H1 (cell line): Measurements from ENCODE around the gene FAM47C. TPM values are rescaled to one million over a fixed set of nuclear protein-coding genes. Genes with fewer than 3 reads are reported as not detected.
"Not testable (repeated sequence)": the region's sequence is repeated elsewhere in the genome, so short reads cannot be mapped to it uniquely, and the experiment has no call there.

Experiments
- CTCF ChIA-PET: fragments of 300-600 bp; sonication (Branson Sonifier 250); formaldehyde crosslinking; loops from one replicate; lab custom pipeline; 2021; ENCODE audit not compliant: partially characterized antibody; lab: Charles Lee
- POLR2A ChIA-PET: fragments of 300-600 bp; sonication (Branson Sonifier 250); formaldehyde crosslinking; loops from one replicate; lab custom pipeline; 2021; ENCODE audit warnings: inconsistent platforms; ENCODE audit not compliant: partially characterized antibody; lab: Charles Lee
- DNase-seq, 2 experiments: peaks; one replicate each; pipeline versions ENCODE4 v3.0.0 to v3.0.0-alpha.2; 2010 to 2022; ENCODE audit warnings: low spot score in 2 of 2, low read depth in 1 of 2, mixed read lengths in 1 of 2
- FAIRE-seq: peaks from 2 replicates; lab custom pipeline; 2011; peaks lifted over from hg19 to GRCh38; lab: Jason Lieb, UNC
- H2AFZ ChIP-seq: 2 replicates; pipeline ENCODE4 v1.8.1; 2012; ENCODE audit warnings: low read length, inconsistent platforms
- H2AK5ac ChIP-seq: 2 replicates; pipeline ENCODE4 v1.6.1; 2013; ENCODE audit warnings: low read depth, low read length
- H2BK120ac ChIP-seq: replicated peaks from 2 replicates; pipeline ENCODE3; 2013; ENCODE audit warnings: low read depth, low read length, inconsistent platforms
- H2BK12ac ChIP-seq: 2 replicates; pipeline ENCODE4 v1.6.1; 2013; ENCODE audit warnings: low read depth, low read length
- H2BK15ac ChIP-seq: 2 replicates; pipeline ENCODE4 v1.6.1; 2013; ENCODE audit warnings: low read length
- H2BK20ac ChIP-seq: 2 replicates; pipeline ENCODE4 v1.6.1; 2013; ENCODE audit warnings: low read length
- H2BK5ac ChIP-seq: 2 replicates; pipeline ENCODE4 v1.6.1; 2013; ENCODE audit warnings: low read depth, low read length
- H3K14ac ChIP-seq: 2 replicates; pipeline ENCODE4 v1.6.1; 2013; ENCODE audit warnings: inconsistent platforms; ENCODE audit not compliant: insufficient read length
- H3K18ac ChIP-seq: 2 replicates; pipeline ENCODE4 v1.6.1; 2013; ENCODE audit warnings: low read length; ENCODE audit errors: extremely low read depth
- H3K23ac ChIP-seq: 2 replicates; pipeline ENCODE4 v1.6.1; 2013; ENCODE audit warnings: inconsistent platforms; ENCODE audit not compliant: insufficient read length
- H3K23me2 ChIP-seq: 2 replicates; pipeline ENCODE4 v1.6.1; 2013; ENCODE audit warnings: low read depth, low read length
- H3K27ac ChIP-seq: 2 replicates; pipeline ENCODE4 v1.6.1; 2011; ENCODE audit warnings: low read depth, low read length, inconsistent platforms
- H3K27me3 ChIP-seq, 4 experiments: replicated peaks in 1 of 4; 1 replicate in 1 of 4; 2 replicates in 3 of 4; pipeline versions ENCODE4 v1.6.1 to v1.8.1; 2011 to 2013; ENCODE audit warnings: low read length in 3 of 4, mild to moderate bottlenecking in 3 of 4, inconsistent platforms in 2 of 4, mixed read lengths in 2 of 4, moderate library complexity in 1 of 4; ENCODE audit not compliant: control insufficient read depth in 3 of 4, insufficient read depth in 3 of 4; ENCODE audit errors: extremely low read depth in 1 of 4
- H3K36me3 ChIP-seq, 4 experiments: 2 replicates each; pipeline versions ENCODE4 v1.6.1 to v1.8.1; 2011 to 2013; ENCODE audit warnings: mild to moderate bottlenecking in 4 of 4, low read length in 3 of 4, moderate library complexity in 2 of 4, control low read depth in 1 of 4, inconsistent platforms in 1 of 4; ENCODE audit not compliant: insufficient read depth in 4 of 4, control insufficient read depth in 2 of 4
- H3K4ac ChIP-seq: replicated peaks from 2 replicates; pipeline ENCODE3; 2013; ENCODE audit warnings: low read length, low read depth, mixed read lengths, inconsistent platforms; ENCODE audit not compliant: insufficient read length
- H3K4me1 ChIP-seq, 4 experiments: replicated peaks in 1 of 4; 1 replicate in 1 of 4; 2 replicates in 3 of 4; pipeline versions ENCODE4 v1.6.1 to v1.8.1; 2011 to 2013; ENCODE audit warnings: low read length in 3 of 4, inconsistent platforms in 2 of 4, mixed read lengths in 1 of 4; ENCODE audit not compliant: insufficient read depth in 4 of 4, control insufficient read depth in 3 of 4
- H3K4me2 ChIP-seq, 2 experiments: 2 replicates each; pipeline versions ENCODE4 v1.6.1 to v1.8.1; 2011 to 2013; ENCODE audit warnings: low read depth in 2 of 2, low read length in 2 of 2, control low read depth in 1 of 2, inconsistent platforms in 1 of 2, mild to moderate bottlenecking in 1 of 2; ENCODE audit not compliant: insufficient read depth in 1 of 2
- H3K4me3 ChIP-seq, 4 experiments: fragments of 200-600, 300-600 bp in 1 of 4; sonication (generic), shearing (Covaris generic), sonication (Bioruptor Twin) in 1 of 4; 2 replicates each; pipeline versions ENCODE4 v1.5.1 to v1.8.1; 2011 to 2016; ENCODE audit warnings: low read length in 4 of 4, low read depth in 3 of 4, control low read depth in 2 of 4, inconsistent platforms in 2 of 4, mild to moderate bottlenecking in 2 of 4, mixed read lengths in 1 of 4, moderate library complexity in 1 of 4; ENCODE audit not compliant: insufficient read depth in 2 of 4; ENCODE audit errors: extremely low read depth in 1 of 4
- H3K56ac ChIP-seq: replicated peaks from 2 replicates; pipeline ENCODE3; 2013; ENCODE audit warnings: low read depth, mild to moderate bottlenecking, mixed read lengths, low read length, inconsistent platforms; ENCODE audit not compliant: insufficient read length
- H3K79me1 ChIP-seq: 2 replicates; pipeline ENCODE4 v1.6.1; 2013; ENCODE audit warnings: low read depth, low read length, control low read depth
- H3K79me2 ChIP-seq, 2 experiments: 2 replicates each; pipeline versions ENCODE4 v1.6.1 to v1.8.1; 2012 to 2013; ENCODE audit warnings: low read length in 2 of 2, mild to moderate bottlenecking in 2 of 2, inconsistent platforms in 1 of 2; ENCODE audit not compliant: insufficient read depth in 2 of 2, control insufficient read depth in 1 of 2
- H3K9ac ChIP-seq, 4 experiments: replicated peaks in 1 of 4; 1 replicate in 1 of 4; 2 replicates in 3 of 4; pipeline versions ENCODE4 v1.6.1 to v1.8.1; 2011 to 2013; ENCODE audit warnings: low read depth in 3 of 4, low read length in 3 of 4, control low read depth in 2 of 4, mild to moderate bottlenecking in 2 of 4, moderate library complexity in 2 of 4, inconsistent platforms in 1 of 4; ENCODE audit errors: extremely low read depth in 1 of 4
- H3K9me3 ChIP-seq, 2 experiments: 2 replicates each; pipeline versions ENCODE4 v1.6.1 to v1.8.1; 2012 to 2013; ENCODE audit warnings: mild to moderate bottlenecking in 2 of 2, moderate library complexity in 2 of 2, control low read depth in 1 of 2, inconsistent platforms in 1 of 2, low read depth in 1 of 2, low read length in 1 of 2, mixed read lengths in 1 of 2; ENCODE audit not compliant: insufficient read depth in 2 of 2
- H4K20me1 ChIP-seq, 2 experiments: replicated peaks in 1 of 2; 2 replicates each; pipeline versions ENCODE3 to v1.8.1; 2011 to 2013; ENCODE audit warnings: inconsistent platforms in 2 of 2, low read length in 2 of 2, mild to moderate bottlenecking in 1 of 2; ENCODE audit not compliant: insufficient read depth in 2 of 2, control insufficient read depth in 1 of 2
- H4K5ac ChIP-seq: 2 replicates; pipeline ENCODE4 v1.6.1; 2013; ENCODE audit warnings: low read length, low read depth, mixed read lengths, inconsistent platforms; ENCODE audit not compliant: insufficient read length
- H4K8ac ChIP-seq: 2 replicates; pipeline ENCODE4 v1.8.0; 2013; ENCODE audit warnings: mild to moderate bottlenecking, moderate library complexity, low read length, inconsistent platforms; ENCODE audit not compliant: insufficient read depth; ENCODE audit errors: extremely low read depth
- H4K91ac ChIP-seq: replicated peaks from 2 replicates; pipeline ENCODE3; 2013; ENCODE audit warnings: low read length, mixed read lengths, inconsistent platforms; ENCODE audit not compliant: insufficient read length
- WGBS, 2 experiments: shearing (Covaris generic) in 1 of 2; methylation state at CpG; one replicate each; pipeline versions ENCODE4 v1.1.6 to v1.1.7; 2013 to 2015; ENCODE audit warnings: low lambda C conversion rate in 2 of 2, mixed read lengths in 2 of 2, inconsistent platforms in 1 of 2, low coverage in 1 of 2, missing lambda C conversion rate in 1 of 2; ENCODE audit not compliant: insufficient replicate concordance in 2 of 2, insufficient coverage in 1 of 2, insufficient read length in 1 of 2; ENCODE audit errors: extremely low coverage in 1 of 2, missing lambda C conversion rate in 1 of 2; 5-methylcytosine and 5-hydroxymethylcytosine counted together
- polyA plus RNA-seq, 7 experiments: library from polyadenylated mRNA; depleted of rRNA in 3 of 7; stranded (reverse) in 5 of 7; unstranded in 2 of 7; fragments of >200 nt in 5 of 7; fragments of 200-250 nt in 2 of 7; gene quantifications; 1 replicate in 5 of 7; 2 replicates in 1 of 7; 4 replicates in 1 of 7; pipeline versions ENCODE4 v1.2.1 to v1.2.3, GENCODE V29; 2011 to 2013; ENCODE audit warnings: missing spikeins in 2 of 7, mixed read lengths in 2 of 7
- total RNA-seq: library from RNA; stranded (reverse); fragmentation: NEBNext Ultra II Directional; extraction: Animal tissue kit (Norgen Biotek cat#: 25700); gene quantifications from 2 replicates; pipeline ENCODE4 v1.2.1, GENCODE V29; 2021

The FAM47C gene
- total and polyA plus RNA-seq, 2 of the 8 experiments (the other 6 are each of a cell fraction or from before 2014, with no cell fraction given): not detected

- H3K36me3 ChIP-seq, DNase-seq, H3K14ac ChIP-seq, H3K27me3 ChIP-seq, H2AK5ac ChIP-seq, H2BK12ac ChIP-seq, H3K79me1 ChIP-seq, POLR2A ChIA-PET, H3K4me2 ChIP-seq, H3K56ac ChIP-seq, H2BK15ac ChIP-seq, H3K79me2 ChIP-seq, H3K4me1 ChIP-seq, H2BK120ac ChIP-seq, H4K20me1 ChIP-seq, H2BK5ac ChIP-seq, H3K27ac ChIP-seq, H3K23ac ChIP-seq, H4K91ac ChIP-seq, H3K23me2 ChIP-seq, H4K8ac ChIP-seq, H3K9me3 ChIP-seq, H2BK20ac ChIP-seq, H3K9ac ChIP-seq, H3K18ac ChIP-seq, H2AFZ ChIP-seq, FAIRE-seq, H4K5ac ChIP-seq, H3K4ac ChIP-seq, CTCF ChIA-PET, H3K4me3 ChIP-seq: not testable (repeated sequence)
- no CpG with 5 or more reads among the region's 1 CpG for WGBS, 2 experiments
These were observed 30.6 kb downstream of the FAM47C start for GRCh38 chrX:37038814-37039213.
